GM21786 (cell line): Measurements from ENCODE around the gene CSF1.
"Not testable (repeated sequence)": the region's sequence is repeated elsewhere in the genome, so short reads cannot be mapped to it uniquely, and the experiment has no call there.

Experiments used
- ATAC-seq: cut with Tn5 transposase; IDR thresholded peaks from one replicate; pipeline ENCODE4 v1.9.1; 2021; ENCODE audit not compliant: unreplicated experiment

CSF1 gene

DNA sequence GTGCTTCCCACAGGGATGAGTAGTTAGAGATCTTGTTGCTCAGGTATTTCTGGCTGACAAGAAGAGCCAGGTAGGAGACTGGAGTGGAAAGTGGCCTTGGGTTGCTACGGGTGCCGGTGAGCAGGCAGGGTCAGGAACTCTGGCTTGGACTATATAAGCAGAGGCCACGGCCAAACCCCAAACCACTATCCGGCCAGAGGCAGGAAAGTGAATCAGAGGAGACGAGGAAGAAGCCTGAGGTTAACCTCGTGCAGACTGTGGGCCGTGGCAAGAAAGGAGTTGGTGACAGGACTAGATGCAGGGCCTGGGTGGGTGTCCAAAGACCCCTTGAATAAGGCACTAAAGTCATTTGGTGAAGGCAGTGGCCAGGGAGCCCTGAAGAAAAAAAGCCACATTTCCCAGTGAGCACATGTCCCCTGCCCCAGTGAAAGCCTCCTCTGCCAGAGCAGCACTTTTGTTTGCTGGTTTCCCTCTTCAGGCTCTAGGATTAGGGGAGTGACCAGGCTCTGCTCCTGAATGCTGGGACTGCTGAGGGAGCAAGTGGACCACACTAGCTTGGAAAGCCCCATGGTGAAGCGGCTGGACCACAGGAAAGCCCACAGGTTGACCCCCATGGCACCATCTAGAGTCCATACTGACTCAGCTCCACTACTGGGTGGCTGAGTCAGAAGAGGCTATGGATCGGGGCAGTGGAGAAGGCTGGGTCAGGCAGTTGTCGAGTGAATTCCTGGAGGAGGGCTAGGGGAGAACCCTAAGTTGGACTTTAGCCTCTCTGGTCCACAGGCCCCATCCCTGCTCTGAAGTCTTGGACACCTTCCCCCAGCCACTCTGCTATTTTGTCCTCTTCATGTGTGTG, 23.4 kb downstream of the CSF1 start:
- ATAC-seq = no peak

DNA sequence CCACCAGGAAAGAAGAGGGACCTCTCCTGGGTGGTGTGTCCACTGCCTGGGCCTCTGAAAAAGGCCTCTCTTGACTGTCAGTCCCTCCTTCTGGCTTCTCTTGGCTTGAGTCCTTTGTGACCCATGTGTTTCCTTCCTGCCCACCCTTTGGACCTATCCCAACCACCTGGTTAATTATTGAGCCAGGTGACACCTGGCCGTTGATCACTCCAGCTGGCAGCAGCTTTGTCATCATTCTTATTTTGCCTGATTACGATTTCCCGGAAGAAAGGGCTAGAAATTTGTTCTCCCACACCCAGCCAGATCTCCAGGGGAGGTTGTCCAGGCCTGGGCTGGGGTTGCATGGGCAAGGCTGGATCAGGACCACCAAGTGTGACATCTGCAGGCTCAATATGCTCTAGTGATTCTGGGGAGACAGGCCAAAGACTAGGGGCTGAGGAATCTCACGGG, 24.8 kb downstream of the CSF1 start:
- ATAC-seq = no peak

DNA sequence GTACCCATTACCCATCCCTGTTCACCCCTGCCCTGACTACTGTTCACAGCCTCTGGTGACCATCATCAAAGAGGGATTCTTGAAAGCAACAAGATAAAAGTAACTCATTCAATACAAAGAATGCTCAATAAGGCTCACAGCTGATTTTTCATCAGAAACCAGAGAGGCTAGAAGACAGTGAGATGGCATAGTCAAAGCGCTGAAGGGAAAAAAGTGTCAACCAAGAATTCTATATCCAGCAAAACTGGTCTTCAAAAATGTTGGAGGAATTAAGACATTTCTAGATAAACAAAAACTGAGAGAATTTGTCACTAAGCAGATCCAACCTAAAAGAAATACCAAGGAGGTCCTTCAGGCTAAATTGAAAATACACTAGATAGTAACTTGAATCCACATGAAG, 27.1 kb downstream of the CSF1 start:
- no peak for ATAC-seq

DNA sequence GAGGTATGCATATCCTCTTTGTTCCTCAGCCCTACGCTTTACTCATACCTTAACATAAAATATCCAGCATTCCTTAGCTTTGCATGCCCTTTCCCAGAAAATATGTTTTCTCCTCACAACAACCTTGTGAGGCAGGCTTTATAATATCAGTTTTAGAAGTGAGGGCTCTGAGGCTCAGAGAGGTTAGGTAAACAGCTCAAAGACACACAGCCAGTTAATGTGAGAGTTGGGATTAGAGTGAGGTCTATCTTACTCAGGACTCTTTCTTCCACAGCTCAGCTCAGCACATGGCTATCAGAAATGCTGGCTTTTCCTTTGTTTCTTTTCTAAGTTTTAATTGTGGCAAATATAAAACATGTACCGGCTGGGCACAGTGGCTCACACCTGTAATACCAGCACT, 27.9 kb downstream of the CSF1 start:
- no peak for ATAC-seq

DNA sequence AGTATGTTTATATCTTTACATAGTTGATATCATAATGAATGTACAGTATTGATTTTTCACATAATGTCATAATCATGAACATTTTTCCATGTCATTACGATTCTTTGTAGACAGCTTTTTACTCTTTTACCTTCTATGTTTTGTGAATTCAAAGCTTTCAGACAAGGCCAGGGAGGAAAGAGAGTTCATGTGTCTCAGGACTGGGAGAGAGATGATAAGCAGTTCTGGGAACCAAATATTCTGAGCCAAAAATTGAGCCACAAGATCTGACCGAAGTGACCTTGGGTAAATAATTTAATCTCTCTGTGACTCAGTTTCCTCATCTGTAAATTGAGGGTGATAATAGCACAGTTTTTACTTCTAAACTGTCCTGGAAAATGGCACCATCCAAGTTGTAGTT, 31.8 kb downstream of the CSF1 start:
- no peak for ATAC-seq

DNA sequence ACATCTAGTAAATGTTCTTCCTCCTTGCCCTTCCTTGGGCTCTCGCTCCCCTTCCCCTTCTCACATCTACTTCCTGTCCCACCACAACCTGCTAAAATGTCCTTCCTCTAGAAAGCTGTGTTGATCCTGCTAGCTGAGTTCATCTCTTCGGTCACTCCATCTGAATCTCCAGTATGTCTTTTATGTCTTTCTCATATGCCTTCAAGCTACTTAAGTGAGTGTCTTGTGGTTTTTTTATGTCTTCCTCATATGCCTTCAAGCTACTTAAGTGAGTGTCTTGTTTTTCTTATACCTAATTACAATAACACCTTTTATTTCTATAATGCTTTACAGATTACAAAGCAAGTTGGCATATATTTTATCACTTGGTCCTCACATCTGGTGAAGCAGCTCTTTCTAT, 33.9 kb downstream of the CSF1 start:
- no peak for ATAC-seq

DNA sequence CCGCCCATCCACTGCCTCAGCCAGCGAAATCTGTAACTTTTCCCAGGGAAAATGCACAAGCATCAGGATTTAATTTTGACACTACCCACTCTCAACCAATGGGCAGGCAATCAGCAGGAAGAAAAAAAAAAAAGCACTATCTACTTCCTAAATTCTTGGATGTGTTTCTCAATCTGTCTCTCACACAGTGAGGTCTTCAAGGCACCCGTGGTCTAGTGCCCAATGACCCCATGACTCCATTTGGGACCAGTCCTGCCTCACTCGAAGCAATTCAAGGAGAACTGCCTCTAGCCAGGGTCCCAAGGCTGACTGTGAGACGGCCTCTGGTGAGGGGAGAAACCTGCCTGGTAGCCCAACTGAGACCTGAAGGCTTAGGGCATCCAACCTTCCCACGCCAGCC, 35.9 kb downstream of the CSF1 start:
- no peak for ATAC-seq

DNA sequence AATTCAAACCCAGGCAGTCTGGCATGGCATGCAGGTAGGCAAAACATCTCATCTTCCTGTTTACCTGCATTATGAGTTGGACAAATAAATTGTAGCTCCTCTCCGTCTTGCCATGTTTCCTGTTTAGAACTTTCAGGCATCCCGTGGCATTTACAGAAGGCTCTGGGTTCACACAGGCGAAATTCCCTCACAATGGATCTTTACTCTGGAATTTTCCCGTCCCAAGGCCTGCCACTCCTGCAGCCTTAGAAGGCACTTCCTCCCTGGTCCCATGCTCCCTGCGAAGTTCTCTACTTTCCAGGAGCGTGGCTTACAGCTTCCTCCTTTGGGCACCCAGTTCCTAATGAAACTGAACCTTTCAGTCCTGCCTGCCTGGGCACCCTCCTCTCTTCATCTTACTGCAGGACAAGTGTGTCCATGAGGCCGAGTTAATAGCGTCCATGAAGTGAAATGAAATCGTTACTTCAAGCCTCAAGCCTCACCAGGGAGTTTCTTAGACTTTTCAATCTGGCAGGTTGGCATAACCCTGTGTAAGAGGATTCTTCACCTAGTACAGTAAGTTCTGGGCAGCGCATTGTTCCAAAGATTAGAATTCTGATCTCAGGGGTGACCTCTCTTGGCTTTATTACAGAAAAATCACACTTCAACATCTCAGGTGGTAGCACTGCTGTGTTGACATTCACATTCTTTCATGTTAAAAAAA, 37.1 kb downstream of the CSF1 start:
- ATAC-seq = no peak

DNA sequence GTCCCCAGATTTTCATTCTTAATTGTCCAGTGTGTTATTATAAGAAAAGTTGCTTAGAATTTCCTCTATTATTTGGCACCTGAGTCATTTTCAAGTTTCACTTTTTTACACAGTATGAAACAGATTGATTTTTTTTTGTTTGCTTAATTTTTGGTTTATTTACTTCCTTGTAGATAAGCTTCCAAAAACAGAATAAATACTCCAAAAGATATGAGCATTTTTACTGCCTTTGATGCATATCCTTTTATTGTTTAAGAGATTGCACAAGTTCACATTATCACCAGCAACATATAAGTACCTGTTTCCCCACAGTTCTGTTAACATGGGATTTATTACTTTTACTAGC, 37.6 kb downstream of the CSF1 start:
- no peak for ATAC-seq

DNA sequence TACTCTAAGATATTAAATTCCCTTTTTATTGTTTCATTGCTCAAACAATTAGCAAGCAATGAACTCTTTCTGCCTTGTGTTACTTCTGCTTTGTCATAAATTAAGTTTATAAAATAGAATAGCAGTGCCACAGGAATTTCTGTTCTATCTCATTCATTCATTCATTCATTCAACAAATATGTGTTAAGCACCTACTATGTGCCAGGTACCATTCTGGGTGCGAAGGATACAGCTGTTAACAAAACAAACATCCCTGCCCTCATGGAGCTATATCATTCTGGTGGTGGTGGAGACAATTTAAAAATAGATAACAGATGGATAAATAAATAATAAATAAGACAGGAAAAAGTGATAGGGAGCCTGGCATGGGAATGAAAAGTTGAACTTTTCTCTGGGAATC, 39.4 kb downstream of the CSF1 start:
- ATAC-seq = no peak

DNA sequence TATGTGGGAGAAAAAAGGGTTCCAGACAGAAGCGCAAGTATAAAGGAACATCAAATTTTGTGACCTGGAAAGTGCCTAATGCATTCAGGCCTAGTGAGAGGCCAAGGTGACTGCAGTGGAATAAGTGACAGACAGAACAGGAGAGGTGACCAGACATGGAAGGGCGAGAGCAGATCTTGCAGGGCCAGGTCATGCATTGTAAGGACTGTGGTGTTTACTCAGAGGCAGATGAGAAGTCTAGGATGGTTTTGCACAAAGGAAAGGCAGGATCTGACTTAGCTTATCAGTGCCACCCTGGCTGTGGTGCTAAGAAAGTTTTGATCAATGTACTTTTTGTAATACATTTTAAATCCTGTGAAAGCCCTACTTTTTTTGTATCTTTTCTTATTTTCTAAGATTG, 39.9 kb downstream of the CSF1 start:
- ATAC-seq = no peak

DNA sequence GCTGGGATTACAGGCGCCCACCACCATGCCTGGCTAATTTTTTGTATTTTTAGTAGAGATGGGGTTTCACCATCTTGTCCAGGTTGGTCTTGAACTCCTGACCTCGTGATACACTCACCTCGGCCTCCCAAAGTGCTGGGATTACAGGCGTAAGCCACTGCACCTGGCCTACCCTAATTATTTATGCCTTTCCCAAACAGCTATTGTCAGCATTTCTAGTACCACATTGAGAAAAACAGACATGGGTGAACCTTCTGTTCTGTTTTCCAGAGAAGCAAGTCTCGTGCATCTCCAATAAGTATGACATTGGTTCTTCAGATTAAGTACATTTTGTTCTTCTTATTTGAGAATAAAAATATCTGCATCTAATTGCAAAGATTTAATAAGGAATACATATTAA, 40.9 kb downstream of the CSF1 start:
- ATAC-seq = not testable (repeated sequence)

DNA sequence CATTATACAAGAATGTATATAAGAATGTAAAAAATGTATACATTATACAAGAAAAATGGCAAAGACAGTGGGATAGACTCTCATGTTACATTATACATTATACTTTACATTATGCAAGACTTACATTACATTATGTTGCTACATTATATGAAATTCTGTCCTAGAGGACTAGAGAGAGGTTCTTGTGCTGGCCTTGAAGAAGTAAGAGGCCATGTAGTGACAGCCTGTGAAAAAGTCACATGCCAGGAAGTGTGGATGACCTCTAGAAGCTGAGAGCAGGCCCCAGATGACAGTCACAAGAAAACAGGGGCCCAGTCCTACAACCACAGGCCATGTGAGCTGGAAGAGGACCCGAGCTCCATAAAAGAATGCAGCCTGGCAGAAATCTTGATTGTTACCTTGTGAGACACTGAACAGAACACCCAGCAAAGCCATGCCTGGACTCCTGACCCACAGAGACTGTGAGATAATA, 43.4 kb downstream of the CSF1 start:
- no peak for ATAC-seq

DNA sequence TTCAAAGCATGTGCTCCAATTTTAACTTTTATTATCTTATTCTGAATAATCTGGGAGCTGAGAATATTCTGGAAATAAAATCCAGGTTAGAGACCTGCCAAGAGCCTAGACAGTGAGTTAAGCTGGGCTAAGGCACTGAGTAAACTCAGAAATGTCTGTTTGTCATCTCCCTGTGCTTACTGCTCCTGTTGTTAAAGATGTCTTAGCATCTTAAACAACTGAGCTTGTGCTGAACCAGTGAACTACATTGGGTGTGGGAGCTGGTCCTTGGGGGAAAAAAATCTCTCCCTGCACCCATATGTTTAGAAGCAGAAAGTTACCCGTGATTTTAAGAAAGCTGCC, 49.0 kb downstream of the CSF1 start:
- ATAC-seq = no peak

DNA sequence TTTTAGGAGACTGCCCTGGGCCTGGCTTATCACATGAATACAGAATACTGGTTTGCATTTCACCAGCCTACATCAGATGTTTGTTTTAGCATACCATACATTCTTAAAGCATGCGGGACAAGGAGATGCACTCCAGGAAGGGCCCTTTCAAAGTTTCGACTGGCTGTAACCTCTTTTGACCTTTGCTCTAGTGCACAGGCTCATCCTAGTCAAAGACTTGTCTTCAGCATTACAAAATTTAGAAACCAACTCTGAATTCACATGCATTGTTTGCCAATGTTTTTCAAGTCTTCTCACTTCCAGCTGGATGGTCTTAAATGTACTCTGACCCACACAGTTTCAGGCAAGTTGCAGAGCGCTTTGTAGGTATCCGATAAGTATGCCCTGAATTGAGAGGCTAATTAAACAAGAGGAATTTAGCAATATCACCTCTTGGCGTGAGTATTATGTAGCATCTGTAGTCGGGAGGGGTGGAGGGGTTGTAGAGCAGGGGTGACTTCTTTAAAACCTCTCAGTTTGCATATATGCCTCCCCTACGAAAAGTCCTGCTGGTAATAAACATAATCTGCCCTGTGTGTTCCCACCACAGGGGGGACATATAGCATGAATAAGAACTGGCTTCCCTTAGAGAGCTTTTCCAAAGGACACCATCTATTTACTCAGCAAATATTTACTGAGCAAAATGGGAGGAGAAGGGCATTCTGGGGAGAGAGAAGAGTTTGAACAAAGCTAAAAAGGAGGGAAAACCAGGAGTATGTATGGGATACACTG, 49.5 kb downstream of the CSF1 start:
- ATAC-seq = no peak

DNA sequence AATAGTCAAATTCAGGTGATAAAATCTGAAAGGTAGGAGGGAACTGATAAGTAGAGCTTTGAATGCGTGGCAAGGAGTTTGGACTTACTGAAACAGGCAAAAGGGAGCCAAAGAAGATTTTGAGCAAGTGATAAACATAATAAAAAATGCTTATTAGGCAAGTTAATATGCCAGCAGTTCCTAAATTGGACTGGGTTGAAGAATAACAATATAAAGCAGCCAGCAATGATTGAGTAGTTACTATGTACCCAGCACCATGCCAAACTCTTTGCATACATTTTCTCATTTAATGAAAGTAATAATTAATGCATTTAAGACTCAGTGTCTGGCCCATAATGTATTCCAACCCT, 50.1 kb downstream of the CSF1 start:
- no peak for ATAC-seq

DNA sequence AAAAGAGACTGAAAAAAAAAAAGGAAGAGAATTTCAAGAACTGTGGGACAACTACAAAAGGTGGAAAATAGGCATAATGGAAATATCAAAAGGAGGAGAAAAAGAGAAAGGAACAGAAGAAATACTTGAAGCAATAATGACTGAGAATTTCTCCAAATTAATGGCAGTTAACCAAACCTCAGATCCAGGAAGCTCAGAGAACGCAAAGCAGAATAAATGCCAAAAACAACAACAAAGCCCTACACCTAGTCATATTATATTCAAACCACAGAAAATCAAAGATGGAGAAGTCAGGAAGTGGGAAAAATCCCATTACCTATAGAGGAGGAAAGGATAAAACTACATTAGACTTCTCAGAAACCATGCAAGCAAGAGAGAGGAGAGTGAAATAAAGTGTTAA, 53.2 kb downstream of the CSF1 start:
- ATAC-seq = no peak

DNA sequence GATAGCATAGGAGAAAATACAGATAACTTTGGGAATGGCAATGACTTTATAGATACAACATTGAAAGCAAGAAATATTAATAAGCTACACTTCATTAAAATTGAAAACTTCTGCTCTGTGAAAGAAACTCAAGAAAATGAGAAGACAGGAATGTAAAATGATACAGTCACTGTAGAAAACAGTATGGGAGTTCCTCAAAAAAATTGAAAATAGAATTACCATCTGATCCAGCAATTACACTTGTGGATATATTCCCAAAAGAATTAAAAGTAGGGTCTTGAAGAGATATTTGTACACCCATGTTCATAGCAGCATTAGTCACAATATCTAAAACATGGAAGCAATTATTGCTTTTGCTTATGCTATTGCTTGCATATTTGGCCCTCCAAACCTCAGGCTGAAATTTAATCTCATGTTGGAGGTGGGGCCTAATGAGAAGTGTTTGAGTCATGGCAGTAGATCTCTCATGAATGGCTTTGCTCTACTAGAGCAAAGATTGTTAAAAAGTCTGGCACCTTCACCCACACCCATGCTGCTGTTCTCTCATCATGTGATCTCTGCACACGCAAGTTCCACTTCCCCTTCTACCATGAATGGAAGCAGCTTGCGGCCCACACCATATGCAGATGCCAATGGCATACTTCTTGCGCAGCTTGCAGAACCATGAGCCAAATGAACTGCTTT, 58.6 kb downstream of the CSF1 start:
- no peak for ATAC-seq

DNA sequence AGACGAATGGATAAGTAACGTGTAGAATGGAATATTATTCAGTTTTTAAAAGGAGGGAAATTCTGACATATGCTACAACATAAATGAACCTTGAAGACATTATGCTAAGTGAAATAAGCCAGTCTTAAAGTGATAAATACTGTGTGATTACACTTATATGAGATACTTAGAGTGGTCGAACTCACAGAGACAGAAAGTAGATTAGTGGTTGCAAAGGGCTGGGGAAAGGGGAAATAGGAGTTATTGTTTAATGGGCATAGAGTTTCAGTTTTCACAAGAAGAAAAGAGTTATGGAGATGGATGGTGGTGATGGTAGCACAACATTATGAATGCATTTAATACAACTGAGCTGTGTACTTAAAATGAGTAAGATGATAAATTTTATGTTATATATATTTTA, 59.3 kb downstream of the CSF1 start:
- no peak for ATAC-seq

DNA sequence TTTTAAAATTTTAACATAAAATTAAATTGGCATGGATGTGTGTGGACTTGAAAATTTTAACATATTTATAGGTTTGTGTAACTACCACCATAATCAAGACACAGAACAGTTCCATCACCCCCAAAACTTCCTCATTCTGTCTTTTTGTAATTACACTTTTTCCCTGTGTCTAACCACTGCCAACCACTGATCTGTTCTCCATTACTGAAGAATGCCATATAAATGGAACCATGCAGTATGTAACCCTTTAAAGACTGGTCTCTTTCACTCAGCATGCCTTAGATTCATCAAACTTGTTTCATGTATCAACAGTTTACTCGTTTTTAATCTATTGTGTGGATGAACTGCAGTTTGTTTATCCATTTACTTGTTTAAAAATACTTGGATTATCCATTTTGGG, 60.9 kb downstream of the CSF1 start:
- ATAC-seq = no peak

DNA sequence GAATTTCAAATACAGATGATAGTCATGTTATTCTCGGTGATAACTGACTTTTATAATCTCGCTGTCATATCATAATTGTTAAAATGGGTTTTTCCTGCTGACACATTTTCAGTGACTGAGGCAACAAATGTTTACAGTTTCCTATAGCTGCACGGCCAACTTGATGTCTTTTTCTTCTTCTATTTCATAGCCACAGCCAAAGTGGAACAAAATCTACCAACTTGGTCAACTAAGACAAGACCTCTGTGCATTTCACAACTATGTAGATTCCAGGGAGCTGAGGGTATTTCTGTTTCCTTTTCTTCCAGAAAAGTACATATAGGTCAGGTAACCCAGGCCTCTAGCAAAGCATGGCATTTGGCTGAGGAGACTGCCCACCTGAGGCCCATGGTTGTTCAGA, 63.5 kb downstream of the CSF1 start:
- no peak for ATAC-seq
